Breast epithelium (tissue), 3 donors: ENCODE data around the gene NR3C2.

Experiments used
- POLR2A ChIP-seq: fragments of 450-650 bp; IDR thresholded peaks from one replicate; pipeline ENCODE4 v1.6.1; 2016; ENCODE audit warnings: antibody characterized with exemption, mild to moderate bottlenecking, moderate library complexity
- TF ChIP-seq, protein P1 (sequence below), 3 donors: fragments of 450-650 bp; IDR thresholded peaks; one replicate each; pipeline ENCODE4 v1.5.1; 2016 to 2017; ENCODE audit warnings: antibody characterized with exemption in 3 of 3, mild to moderate bottlenecking in 3 of 3, moderate library complexity in 3 of 3

DNA sequence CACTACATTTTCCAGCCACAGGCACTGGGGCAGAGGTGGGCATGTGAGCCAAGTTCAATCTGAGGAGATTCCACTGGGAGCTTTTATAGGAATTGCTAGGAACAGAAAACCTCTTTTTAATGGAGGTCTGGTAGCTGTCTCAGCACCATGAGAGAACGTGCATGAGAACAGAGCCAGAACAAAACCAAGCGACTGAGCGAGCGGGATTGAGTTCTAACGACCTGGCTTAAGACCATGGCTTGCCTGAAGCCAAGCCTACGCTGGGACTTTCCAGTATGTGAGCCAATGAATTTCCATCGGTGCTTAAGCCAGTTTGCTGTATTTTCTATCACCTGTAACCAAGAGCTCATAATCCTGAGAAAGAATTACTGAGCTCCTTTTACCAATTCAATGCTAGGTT is 183.7 kb downstream of the NR3C2 start:
- no peak for TF ChIP-seq POLR2A
- TF ChIP-seq, protein P1, sequence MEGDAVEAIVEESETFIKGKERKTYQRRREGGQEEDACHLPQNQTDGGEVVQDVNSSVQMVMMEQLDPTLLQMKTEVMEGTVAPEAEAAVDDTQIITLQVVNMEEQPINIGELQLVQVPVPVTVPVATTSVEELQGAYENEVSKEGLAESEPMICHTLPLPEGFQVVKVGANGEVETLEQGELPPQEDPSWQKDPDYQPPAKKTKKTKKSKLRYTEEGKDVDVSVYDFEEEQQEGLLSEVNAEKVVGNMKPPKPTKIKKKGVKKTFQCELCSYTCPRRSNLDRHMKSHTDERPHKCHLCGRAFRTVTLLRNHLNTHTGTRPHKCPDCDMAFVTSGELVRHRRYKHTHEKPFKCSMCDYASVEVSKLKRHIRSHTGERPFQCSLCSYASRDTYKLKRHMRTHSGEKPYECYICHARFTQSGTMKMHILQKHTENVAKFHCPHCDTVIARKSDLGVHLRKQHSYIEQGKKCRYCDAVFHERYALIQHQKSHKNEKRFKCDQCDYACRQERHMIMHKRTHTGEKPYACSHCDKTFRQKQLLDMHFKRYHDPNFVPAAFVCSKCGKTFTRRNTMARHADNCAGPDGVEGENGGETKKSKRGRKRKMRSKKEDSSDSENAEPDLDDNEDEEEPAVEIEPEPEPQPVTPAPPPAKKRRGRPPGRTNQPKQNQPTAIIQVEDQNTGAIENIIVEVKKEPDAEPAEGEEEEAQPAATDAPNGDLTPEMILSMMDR (IDR thresholded peaks at IDR 0.05): no peak
